Glomerular visceral epithelial cell (primary cell): ENCODE data around the gene GAS2L1.

Source experiments
- DNase-seq: peaks from one replicate; pipeline ENCODE4 v3.0.0-alpha.2; 2016; ENCODE audit errors: extremely low spot score

Gene GAS2L1

GRCh38 chr22:29327089-29327764, 20.8 kb downstream of the GAS2L1 start:
- no peak for DNase-seq

- DNase-seq, result no peak
Measured at GRCh38 chr22:29328055-29328454, 21.6 kb downstream of the GAS2L1 start.

- DNase-seq, result no peak
Measured at GRCh38 chr22:29328566-29329500, 22.4 kb downstream of the GAS2L1 start.

GRCh38 chr22:29329581-29329980, 23.1 kb downstream of the GAS2L1 start:
- no peak for DNase-seq

GRCh38 chr22:29330291-29330690, 23.8 kb downstream of the GAS2L1 start:
- DNase-seq, result no peak

GRCh38 chr22:29330753-29331152, 24.3 kb downstream of the GAS2L1 start:
- no peak for DNase-seq

- DNase-seq, result peak; percentile 20
Measured at GRCh38 chr22:29331213-29331612, 24.8 kb downstream of the GAS2L1 start.

GRCh38 chr22:29331658-29332300, 25.3 kb downstream of the GAS2L1 start:
- DNase-seq, result no peak

- DNase-seq, result no peak
Measured at GRCh38 chr22:29332886-29333496, 26.5 kb downstream of the GAS2L1 start.

- DNase-seq, result no peak
Measured at GRCh38 chr22:29334148-29334547, 27.7 kb downstream of the GAS2L1 start.

- DNase-seq, result no peak
Measured at GRCh38 chr22:29334696-29335344, 28.4 kb downstream of the GAS2L1 start.

- DNase-seq, result no peak
Measured at GRCh38 chr22:29335656-29336055, 29.2 kb downstream of the GAS2L1 start.

GRCh38 chr22:29336751-29337490, 30.5 kb downstream of the GAS2L1 start:
- DNase-seq, result no peak

- DNase-seq, result no peak
Measured at GRCh38 chr22:29337631-29338284, 31.3 kb downstream of the GAS2L1 start.

- DNase-seq, result no peak
Measured at GRCh38 chr22:29338398-29338797, 31.9 kb downstream of the GAS2L1 start.

GRCh38 chr22:29339381-29340235, 33.2 kb downstream of the GAS2L1 start:
- DNase-seq, result no peak

GRCh38 chr22:29340566-29340965, 34.1 kb downstream of the GAS2L1 start:
- DNase-seq, result no peak

GRCh38 chr22:29341056-29341848, 34.8 kb downstream of the GAS2L1 start:
- no peak for DNase-seq

GRCh38 chr22:29341849-29342127, 35.3 kb downstream of the GAS2L1 start:
- no peak for DNase-seq
